IgD-negative memory B cell (primary cell): ENCODE data around the gene NUP50. TPM values are rescaled to one million over a fixed set of nuclear protein-coding genes. Genes with fewer than 3 reads are reported as not detected.

Experiments used
- H3K27ac Mint-ChIP-seq, 3 donors: one replicate each; pipeline ENCODE4 v1.8.0; 2020 to 2022; ENCODE audit warnings: mild to moderate bottlenecking in 3 of 3, mixed read lengths in 3 of 3, moderate library complexity in 1 of 3
- H3K27me3 Mint-ChIP-seq: one replicate; pipeline ENCODE4 v1.8.0; 2021; ENCODE audit warnings: mixed read lengths
- H3K36me3 Mint-ChIP-seq: one replicate; pipeline ENCODE4 v1.8.0; 2020; ENCODE audit warnings: mild to moderate bottlenecking, mixed read lengths
- H3K4me1 Mint-ChIP-seq, 3 donors: one replicate each; pipeline ENCODE4 v1.8.0; 2020 to 2022; ENCODE audit warnings: mixed read lengths in 3 of 3, mild to moderate bottlenecking in 1 of 3
- H3K4me3 Mint-ChIP-seq, 4 donors: one replicate each; pipeline ENCODE4 v1.8.0; 2020 to 2022; ENCODE audit warnings: mild to moderate bottlenecking in 4 of 4, mixed read lengths in 4 of 4, moderate library complexity in 3 of 4
- H3K9me3 Mint-ChIP-seq, 3 donors: one replicate each; pipeline ENCODE4 v1.8.0; 2020 to 2021; ENCODE audit warnings: mixed read lengths in 3 of 3, mild to moderate bottlenecking in 1 of 3
- polyA plus RNA-seq: library from polyadenylated mRNA; unstranded; fragments of 300-500 nt; fragmentation: Illumina TruSeq; gene quantifications from one replicate; pipeline ENCODE4 v1.2.3, GENCODE V29; 2021

The NUP50 gene
- polyA plus RNA-seq, 1 donor from 2014 or later = 43.9 TPM

DNA sequence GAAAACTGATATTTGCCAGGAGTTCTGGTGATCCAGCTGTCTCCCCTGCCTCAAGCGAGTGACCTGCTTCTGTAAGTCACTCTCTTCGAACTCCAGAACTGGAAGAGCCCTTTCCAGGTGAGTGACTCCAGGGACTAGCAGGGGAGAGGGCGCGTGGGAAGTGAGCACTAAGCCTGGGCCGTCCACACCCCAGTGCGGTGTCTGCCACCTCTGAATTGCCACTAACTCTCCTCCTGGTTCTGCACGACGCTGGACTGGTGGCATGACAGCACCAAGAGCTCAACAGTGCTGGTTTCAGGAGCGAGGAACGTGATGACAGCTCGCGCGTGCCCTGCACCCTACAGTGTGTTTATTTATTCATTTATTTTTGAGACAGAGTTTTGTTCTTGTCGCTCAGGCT is 54.1 kb downstream of the NUP50 start:
- no peaks in the 10 kb centered on the region for H3K27me3 Mint-ChIP-seq

GRCh38 chr22:45218976-45219375 is 55.3 kb downstream of the NUP50 start:
- peaks cover 30 to 40% (median 35%) of the 10 kb centered on the region in 3 donors for H3K4me1 Mint-ChIP-seq
- H3K27ac Mint-ChIP-seq = peak overlapping the region in 2 of 3 donors; percentile 69 to 77
- no peaks in the 10 kb centered on the region for H3K27me3 Mint-ChIP-seq
- no peaks in the 10 kb centered on the region for H3K9me3 Mint-ChIP-seq
- H3K36me3 Mint-ChIP-seq = no peaks in the 10 kb centered on the region
- no peak overlapping the region for H3K4me3 Mint-ChIP-seq

More for the DNA sequence above, 54.1 kb downstream of the NUP50 start:
- Mint-ChIP-seq H3K4me3 (no peak overlapping the region), H3K9me3 (no peaks in the 10 kb centered on the region), H3K27ac (no peak overlapping the region), H3K4me1 (peaks cover 30 to 38% (median 33%) of the 10 kb centered on the region in 3 donors), H3K36me3 (no peaks in the 10 kb centered on the region)

DNA sequence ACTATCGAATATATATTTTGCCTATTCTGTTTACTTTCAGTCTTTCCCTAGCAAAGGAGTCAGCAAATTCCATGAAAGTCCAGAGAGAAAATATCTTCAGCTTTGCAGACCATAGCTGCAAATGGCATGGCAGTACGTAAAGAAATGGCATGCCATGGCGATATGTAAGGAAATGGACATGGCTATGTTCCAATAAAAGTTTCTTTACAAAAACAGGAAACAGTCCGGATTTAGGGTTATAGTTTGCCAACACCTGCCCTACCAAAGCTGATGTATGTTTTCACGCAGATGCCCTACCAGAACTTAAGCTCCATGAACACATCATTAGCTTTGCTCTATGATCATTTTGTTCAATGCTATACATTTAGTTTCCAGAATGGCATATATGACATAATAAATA is 57.5 kb downstream of the NUP50 start:
- Mint-ChIP-seq H3K27me3 (no peaks in the 10 kb centered on the region), H3K4me1 (peaks cover 29 to 37% (median 34%) of the 10 kb centered on the region in 3 donors), H3K27ac (peak overlapping the region in 1 of 3 donors; percentile 15), H3K4me3 (peak overlapping the region in 1 of 4 donors; percentile 41), H3K36me3 (no peaks in the 10 kb centered on the region), H3K9me3 (no peaks in the 10 kb centered on the region)

DNA sequence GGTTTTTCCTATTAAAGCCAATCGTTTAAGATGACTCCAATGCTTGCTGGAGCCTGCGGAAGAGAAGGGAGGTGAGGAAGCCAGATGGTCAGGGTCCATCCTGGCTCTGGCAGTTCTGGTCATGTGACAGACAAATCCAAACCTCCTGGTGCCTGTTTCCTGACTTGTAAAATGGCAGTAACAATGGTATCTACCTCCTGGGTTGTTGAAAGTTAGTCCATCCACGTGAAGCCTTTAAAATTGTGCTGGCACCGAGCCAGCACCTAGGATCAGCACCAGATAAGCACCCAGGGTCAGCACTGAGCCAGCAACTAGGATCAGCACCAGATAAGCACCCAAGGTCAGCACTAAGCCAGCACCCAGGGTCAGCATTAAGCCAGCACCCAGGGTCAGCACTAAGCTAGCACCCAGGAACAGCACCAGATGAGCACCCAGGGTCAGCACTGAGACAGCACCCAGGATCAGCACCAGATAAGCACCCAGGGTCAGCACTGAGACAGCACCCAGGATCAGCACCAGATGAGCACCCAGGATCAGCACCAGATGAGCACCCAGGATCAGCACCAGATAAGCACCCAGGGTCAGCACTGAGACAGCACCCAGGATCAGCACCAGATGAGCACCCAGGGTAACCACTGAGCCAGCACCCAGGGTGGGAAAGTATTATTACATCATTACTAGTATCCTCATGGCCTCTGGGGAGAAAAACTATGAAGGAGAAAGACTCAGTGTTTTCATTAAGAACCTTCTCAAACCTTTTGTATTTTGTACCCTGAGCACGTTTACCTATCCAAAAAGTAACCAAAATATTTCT is 59.8 kb downstream of the NUP50 start:
- H3K4me3 Mint-ChIP-seq = peak overlapping the region in 1 of 4 donors; percentile 86
- H3K27ac Mint-ChIP-seq = peak overlapping the region in 2 of 3 donors; percentile 53 to 63
- peaks cover 30 to 36% (median 34%) of the 10 kb centered on the region in 3 donors for H3K4me1 Mint-ChIP-seq

DNA sequence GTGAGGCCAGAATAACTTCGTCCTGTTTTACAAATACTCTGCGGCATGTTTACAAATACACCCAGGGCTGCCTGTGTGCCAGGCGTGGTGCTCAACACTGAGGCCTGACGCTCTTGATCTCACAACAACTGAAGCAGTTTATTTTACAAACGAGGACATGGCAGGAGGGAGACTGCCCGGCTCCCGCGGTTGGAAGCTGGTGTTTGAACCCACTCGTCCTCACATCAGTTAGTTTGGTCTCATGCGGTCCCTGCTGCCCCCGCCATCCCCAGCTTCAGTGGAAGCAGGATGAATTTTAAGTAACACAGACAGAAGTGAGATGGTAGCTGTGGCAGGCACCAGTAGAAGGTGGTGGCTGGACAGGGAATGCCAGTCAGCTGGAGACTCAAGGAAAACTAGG is 60.6 kb downstream of the NUP50 start:
- Mint-ChIP-seq H3K4me3 (no peak overlapping the region), H3K27me3 (no peaks in the 10 kb centered on the region), H3K4me1 (peaks cover 24 to 31% (median 29%) of the 10 kb centered on the region in 3 donors), H3K9me3 (no peaks in the 10 kb centered on the region), H3K27ac (no peak overlapping the region), H3K36me3 (peaks cover 2% of the 10 kb centered on the region)

More for the DNA sequence above, 59.8 kb downstream of the NUP50 start:
- Mint-ChIP-seq H3K9me3 (no peaks in the 10 kb centered on the region), H3K36me3 (peaks cover 2% of the 10 kb centered on the region), H3K27me3 (no peaks in the 10 kb centered on the region)

- Mint-ChIP-seq H3K4me3 (no peak overlapping the region), H3K36me3 (peaks cover 2% of the 10 kb centered on the region), H3K27me3 (no peaks in the 10 kb centered on the region), H3K4me1 (peaks cover 24 to 30% (median 29%) of the 10 kb centered on the region in 3 donors), H3K27ac (peak overlapping the region in 1 of 3 donors; percentile 27), H3K9me3 (no peaks in the 10 kb centered on the region)
These were observed 61.4 kb downstream of the NUP50 start for GRCh38 chr22:45224988-45225731.

DNA sequence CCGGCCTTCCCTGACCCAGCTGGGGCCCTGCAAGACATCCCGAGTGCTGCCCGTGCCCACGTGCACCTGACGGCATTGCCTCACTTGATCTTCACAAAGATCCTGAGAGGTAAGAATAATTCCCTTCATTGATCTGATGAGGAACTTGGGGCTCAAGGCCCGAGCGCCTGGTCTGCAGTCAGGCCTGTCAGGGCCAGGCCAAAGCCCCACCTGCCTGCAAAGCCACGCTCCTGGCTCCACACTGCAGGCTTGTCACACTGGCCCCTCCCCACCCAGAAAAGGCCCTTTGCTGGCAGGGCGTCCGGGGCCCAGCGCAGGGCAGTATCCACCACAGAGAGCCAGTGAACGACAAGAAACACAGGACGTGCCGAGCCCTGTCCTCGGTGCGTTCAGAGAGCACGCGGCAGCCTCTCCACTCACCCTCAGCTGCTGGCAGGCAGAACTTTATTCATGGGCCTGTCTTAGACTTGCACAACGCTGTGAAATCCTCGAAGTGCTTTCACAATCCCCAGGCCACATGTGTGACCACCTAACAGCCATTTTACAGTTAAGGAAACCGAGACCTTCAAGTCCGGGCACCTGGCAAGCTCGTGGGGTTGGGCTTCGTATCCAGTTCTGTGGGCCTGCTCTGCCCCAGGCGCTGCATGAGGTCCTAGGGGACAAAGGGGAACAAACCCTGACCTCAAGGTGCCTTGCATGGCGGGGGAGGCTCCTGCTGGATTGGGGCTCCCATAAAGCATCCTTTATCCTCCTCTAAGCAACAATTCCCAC is 62.2 kb downstream of the NUP50 start:
- Mint-ChIP-seq H3K9me3 (no peaks in the 10 kb centered on the region), H3K27me3 (no peaks in the 10 kb centered on the region), H3K4me3 (no peak overlapping the region), H3K4me1 (peaks cover 23 to 29% (median 29%) of the 10 kb centered on the region in 3 donors), H3K27ac (peak overlapping the region in 1 of 3 donors; percentile 36), H3K36me3 (peaks cover 2% of the 10 kb centered on the region)

GRCh38 chr22:45226503-45227186 is 62.9 kb downstream of the NUP50 start:
- no peaks in the 10 kb centered on the region for H3K9me3 Mint-ChIP-seq
- no peaks in the 10 kb centered on the region for H3K27me3 Mint-ChIP-seq
- H3K27ac Mint-ChIP-seq = peak overlapping the region in 2 of 3 donors; percentile 27 to 36
- no peak overlapping the region for H3K4me3 Mint-ChIP-seq
- H3K4me1 Mint-ChIP-seq = peaks cover 21 to 27% (median 27%) of the 10 kb centered on the region in 3 donors
- H3K36me3 Mint-ChIP-seq = peaks cover 2% of the 10 kb centered on the region

GRCh38 chr22:45227645-45228400 is 64.1 kb downstream of the NUP50 start:
- Mint-ChIP-seq H3K27me3 (no peaks in the 10 kb centered on the region), H3K4me1 (peaks cover 18 to 26% (median 26%) of the 10 kb centered on the region in 3 donors), H3K27ac (no peak overlapping the region), H3K4me3 (no peak overlapping the region), H3K36me3 (peaks cover 2% of the 10 kb centered on the region), H3K9me3 (no peaks in the 10 kb centered on the region)

DNA sequence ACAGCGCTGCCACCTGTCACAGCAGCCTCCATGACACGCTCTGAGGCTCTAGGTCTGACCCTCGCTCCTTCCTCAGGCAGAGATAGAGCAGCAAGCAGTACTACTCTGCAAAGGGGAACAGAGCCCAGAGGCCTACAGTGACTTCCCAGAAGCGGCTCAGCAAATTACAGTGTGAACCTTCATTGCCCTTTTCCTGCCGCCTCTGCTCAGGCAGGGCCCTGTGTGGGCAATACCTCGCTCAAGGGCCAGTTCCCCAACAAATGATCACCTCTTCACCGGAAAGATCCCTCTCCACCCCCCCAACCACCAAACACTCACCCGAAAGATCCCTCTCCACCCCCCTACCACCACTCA is 64.7 kb downstream of the NUP50 start:
- Mint-ChIP-seq H3K27ac (no peak overlapping the region), H3K4me3 (no peak overlapping the region), H3K36me3 (peaks cover 2% of the 10 kb centered on the region), H3K9me3 (no peaks in the 10 kb centered on the region), H3K4me1 (peaks cover 15 to 24% (median 20%) of the 10 kb centered on the region in 3 donors), H3K27me3 (no peaks in the 10 kb centered on the region)

- no peaks in the 10 kb centered on the region for H3K9me3 Mint-ChIP-seq
- H3K27me3 Mint-ChIP-seq = no peaks in the 10 kb centered on the region
- no peak overlapping the region for H3K4me3 Mint-ChIP-seq
- peaks cover 2% of the 10 kb centered on the region for H3K36me3 Mint-ChIP-seq
- peaks cover 13 to 25% (median 15%) of the 10 kb centered on the region in 3 donors for H3K4me1 Mint-ChIP-seq
- peak overlapping the region in 1 of 3 donors; percentile 63 for H3K27ac Mint-ChIP-seq
These were observed 65.5 kb downstream of the NUP50 start for GRCh38 chr22:45229181-45229580.

GRCh38 chr22:45230026-45230721 is 66.4 kb downstream of the NUP50 start:
- no peaks in the 10 kb centered on the region for H3K27me3 Mint-ChIP-seq
- peaks cover 2% of the 10 kb centered on the region for H3K36me3 Mint-ChIP-seq
- H3K4me3 Mint-ChIP-seq = no peak overlapping the region
- no peaks in the 10 kb centered on the region for H3K9me3 Mint-ChIP-seq
- no peak overlapping the region for H3K27ac Mint-ChIP-seq
- peaks cover 11 to 30% (median 18%) of the 10 kb centered on the region in 3 donors for H3K4me1 Mint-ChIP-seq

DNA sequence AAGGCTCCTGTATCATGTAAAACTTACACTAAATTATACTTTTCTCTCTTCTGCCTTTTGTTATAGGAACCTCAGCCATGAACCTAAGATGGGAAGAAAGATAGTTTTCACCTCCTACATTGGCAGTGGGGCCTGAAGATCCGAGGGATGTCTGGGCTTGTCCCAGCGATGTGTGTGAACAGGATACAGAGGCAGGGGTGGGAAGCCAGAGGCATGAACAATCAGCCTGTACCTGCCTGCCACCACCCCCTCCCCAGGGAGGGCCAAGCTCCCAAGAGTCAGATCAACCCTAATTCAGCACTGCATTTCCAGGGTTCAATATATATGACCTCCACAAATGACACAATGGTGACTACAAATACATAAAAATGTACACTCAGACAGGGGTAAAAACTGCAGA is 67.6 kb downstream of the NUP50 start:
- no peaks in the 10 kb centered on the region for H3K9me3 Mint-ChIP-seq
- peaks cover 2% of the 10 kb centered on the region for H3K36me3 Mint-ChIP-seq
- no peak overlapping the region for H3K4me3 Mint-ChIP-seq
- peaks cover 21 to 40% (median 29%) of the 10 kb centered on the region in 3 donors for H3K4me1 Mint-ChIP-seq
- peak overlapping the region in 1 of 3 donors; percentile 71 for H3K27ac Mint-ChIP-seq
- no peaks in the 10 kb centered on the region for H3K27me3 Mint-ChIP-seq
